ENCODE data around the gene PTEN.

PTEN gene

DNA sequence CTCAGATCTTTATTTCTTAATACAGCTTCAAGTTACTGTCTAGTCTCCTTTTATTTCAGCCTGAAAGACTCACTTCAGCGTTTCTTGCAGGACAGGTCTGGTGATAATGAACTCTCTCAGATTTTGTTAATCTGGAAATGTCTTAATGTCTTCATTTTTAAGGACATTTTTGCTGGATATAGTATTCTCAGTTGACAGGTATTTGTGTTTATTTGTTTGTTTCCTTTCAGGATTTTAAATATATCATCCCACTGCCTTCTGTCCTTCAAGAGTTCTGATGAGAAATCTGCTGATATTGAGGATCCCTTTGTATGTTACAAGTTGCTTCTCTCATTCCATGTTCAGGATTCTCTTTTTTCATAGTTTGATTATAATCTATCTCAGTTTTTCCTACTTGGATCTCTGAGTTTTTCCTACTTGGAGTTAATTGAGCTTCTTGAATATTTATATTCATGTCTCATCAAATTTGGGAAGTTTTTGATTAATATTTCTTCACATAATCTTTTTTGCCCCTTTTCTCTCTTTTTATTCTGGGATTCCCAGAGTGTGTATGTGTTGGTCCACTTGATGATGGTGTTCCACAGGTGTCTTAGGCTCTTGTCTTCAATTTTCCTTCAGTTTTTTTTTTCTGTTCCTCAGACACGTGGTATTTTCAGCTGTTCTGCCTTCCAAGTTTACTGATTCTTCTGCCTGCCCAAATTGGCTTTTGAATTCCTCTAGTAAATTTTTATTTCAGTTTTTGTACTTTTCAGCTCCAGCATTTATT, 49.9 kb downstream of the PTEN start:
- peaks cover 13% of the 10 kb centered on the region for H3K9me3 ChIP-seq (ENCODE audit: control insufficient read depth, low read length)
- H3K27ac ChIP-seq (ENCODE audit: insufficient read depth, low read length, poor library complexity, severe bottlenecking), result no peak overlapping the region
- peaks cover 7% of the 10 kb centered on the region for H3K4me1 ChIP-seq (ENCODE audit: control insufficient read depth, insufficient read depth, low read length, poor library complexity, severe bottlenecking)
- no peaks in the 10 kb centered on the region for H3K27me3 ChIP-seq (replicated peaks; ENCODE audit: control insufficient read depth, insufficient read depth, low read length, poor library complexity, severe bottlenecking)
- H3K4me3 ChIP-seq (ENCODE audit: insufficient read depth, low read depth, low read length, poor library complexity, severe bottlenecking), result no peak overlapping the region
- DNase-seq, result no peak
- peaks cover 22% of the 10 kb centered on the region for H3K36me3 ChIP-seq (ENCODE audit: control insufficient read depth, insufficient read depth, low read length)

DNA sequence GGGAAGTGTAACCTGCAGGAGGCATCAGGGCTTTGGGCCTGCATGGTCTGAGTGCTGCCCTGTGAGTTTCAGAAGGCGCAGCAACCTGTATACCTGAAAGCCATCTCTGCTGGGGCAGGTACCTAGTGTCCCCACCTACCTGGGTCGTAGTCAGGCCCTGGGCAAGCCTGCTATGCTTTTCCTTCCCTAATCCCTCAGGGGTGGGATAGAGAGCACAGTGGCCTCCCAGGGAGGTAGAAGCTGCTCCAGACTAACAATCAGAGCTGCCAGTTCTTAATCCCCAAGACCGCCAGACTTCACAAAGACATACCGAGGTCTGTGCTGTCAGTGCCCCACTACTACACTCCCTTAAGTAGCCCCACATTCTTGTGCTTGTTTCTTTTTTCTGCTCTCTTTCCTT, 52.0 kb downstream of the PTEN start:
- H3K9me3 ChIP-seq (ENCODE audit: control insufficient read depth, low read length), result peaks cover 13% of the 10 kb centered on the region

DNA sequence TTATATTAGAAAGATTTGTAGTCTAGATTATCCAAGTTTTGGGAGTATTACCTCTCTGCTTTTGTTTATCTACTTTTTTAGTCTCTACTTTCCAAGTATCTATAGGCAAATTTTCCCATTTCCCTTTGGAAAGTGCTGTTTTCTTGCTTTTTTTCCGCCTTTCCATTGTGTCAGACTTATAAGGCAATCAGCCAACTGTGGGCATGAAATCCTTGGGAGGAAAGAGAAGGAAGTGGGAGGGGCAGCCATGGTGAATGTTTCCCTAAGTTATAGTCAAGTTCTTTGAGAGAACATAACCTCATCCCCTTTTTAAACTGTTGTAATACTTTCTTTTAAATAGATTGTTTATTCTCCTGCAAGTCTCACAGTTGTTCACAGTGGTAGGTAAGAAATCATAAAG, 52.6 kb downstream of the PTEN start:
- no peak overlapping the region for H3K4me3 ChIP-seq (ENCODE audit: insufficient read depth, low read depth, low read length, poor library complexity, severe bottlenecking)
- H3K27ac ChIP-seq (ENCODE audit: insufficient read depth, low read length, poor library complexity, severe bottlenecking), result no peak overlapping the region
- H3K4me1 ChIP-seq (ENCODE audit: control insufficient read depth, insufficient read depth, low read length, poor library complexity, severe bottlenecking), result peaks cover 7% of the 10 kb centered on the region
- DNase-seq, result no peak
- peaks cover 13% of the 10 kb centered on the region for H3K9me3 ChIP-seq (ENCODE audit: control insufficient read depth, low read length)
- H3K27me3 ChIP-seq (replicated peaks; ENCODE audit: control insufficient read depth, insufficient read depth, low read length, poor library complexity, severe bottlenecking), result no peaks in the 10 kb centered on the region
- H3K36me3 ChIP-seq (ENCODE audit: control insufficient read depth, insufficient read depth, low read length), result peaks cover 18% of the 10 kb centered on the region

More for the DNA sequence above, 52.0 kb downstream of the PTEN start:
- H3K27me3 ChIP-seq (replicated peaks; ENCODE audit: control insufficient read depth, insufficient read depth, low read length, poor library complexity, severe bottlenecking), result no peaks in the 10 kb centered on the region
- peaks cover 7% of the 10 kb centered on the region for H3K4me1 ChIP-seq (ENCODE audit: control insufficient read depth, insufficient read depth, low read length, poor library complexity, severe bottlenecking)
- DNase-seq, result no peak
- no peak overlapping the region for H3K27ac ChIP-seq (ENCODE audit: insufficient read depth, low read length, poor library complexity, severe bottlenecking)
- H3K36me3 ChIP-seq (ENCODE audit: control insufficient read depth, insufficient read depth, low read length), result peaks cover 22% of the 10 kb centered on the region
- H3K4me3 ChIP-seq (ENCODE audit: insufficient read depth, low read depth, low read length, poor library complexity, severe bottlenecking), result no peak overlapping the region

DNA sequence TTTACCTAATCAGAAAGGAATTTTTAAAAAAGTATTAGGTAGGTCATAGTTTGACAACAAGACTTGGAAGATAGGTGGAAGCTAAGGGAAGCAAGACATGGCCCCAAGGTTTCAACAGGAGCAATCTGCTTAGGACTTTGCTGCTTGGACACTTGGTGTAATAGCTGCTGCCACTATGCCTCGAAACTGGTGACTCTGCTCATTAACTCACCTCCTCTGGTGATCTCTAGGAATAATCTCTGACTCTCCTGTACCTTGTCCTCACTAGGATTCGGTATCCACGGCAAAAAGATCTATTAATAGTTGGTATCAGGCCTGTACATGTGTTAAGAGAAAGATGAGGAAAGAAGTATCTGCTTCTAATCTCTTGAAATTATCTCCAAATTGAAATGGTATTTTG, 53.1 kb downstream of the PTEN start:
- no peak for DNase-seq
- H3K27me3 ChIP-seq (replicated peaks; ENCODE audit: control insufficient read depth, insufficient read depth, low read length, poor library complexity, severe bottlenecking), result no peaks in the 10 kb centered on the region
- no peak overlapping the region for H3K4me3 ChIP-seq (ENCODE audit: insufficient read depth, low read depth, low read length, poor library complexity, severe bottlenecking)
- peaks cover 7% of the 10 kb centered on the region for H3K4me1 ChIP-seq (ENCODE audit: control insufficient read depth, insufficient read depth, low read length, poor library complexity, severe bottlenecking)
- H3K27ac ChIP-seq (ENCODE audit: insufficient read depth, low read length, poor library complexity, severe bottlenecking), result no peak overlapping the region
- H3K36me3 ChIP-seq (ENCODE audit: control insufficient read depth, insufficient read depth, low read length), result peaks cover 16% of the 10 kb centered on the region
- H3K9me3 ChIP-seq (ENCODE audit: control insufficient read depth, low read length), result peaks cover 12% of the 10 kb centered on the region

DNA sequence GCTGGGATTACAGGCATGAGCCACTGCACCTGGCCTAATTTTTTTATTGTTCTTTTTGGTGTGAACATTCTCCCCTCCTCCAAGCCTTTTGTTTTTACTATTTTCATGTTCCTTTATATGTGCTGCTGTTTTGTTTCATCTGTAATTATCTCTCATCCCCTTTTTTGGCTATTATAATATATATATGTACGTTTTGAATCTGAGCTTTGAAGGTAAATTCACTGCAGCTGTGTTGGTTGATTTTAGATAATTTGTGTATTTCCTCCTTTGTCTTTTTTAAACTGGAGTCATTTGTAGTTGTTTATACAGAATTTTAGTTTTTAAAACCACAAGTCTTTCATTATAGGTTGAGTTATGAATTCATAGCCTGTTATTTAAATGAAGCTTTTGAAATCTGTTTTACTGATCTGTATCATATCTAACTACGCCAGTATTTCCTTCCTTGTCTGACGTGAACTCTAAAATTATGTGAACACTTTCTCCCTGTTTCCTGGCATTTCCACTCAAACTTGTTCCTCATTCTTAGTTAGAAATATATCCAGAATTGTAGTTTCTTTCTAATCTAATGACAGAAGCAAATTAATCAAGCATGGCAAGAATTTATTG, 54.9 kb downstream of the PTEN start:
- peaks cover 7% of the 10 kb centered on the region for H3K4me1 ChIP-seq (ENCODE audit: control insufficient read depth, insufficient read depth, low read length, poor library complexity, severe bottlenecking)
- H3K27ac ChIP-seq (ENCODE audit: insufficient read depth, low read length, poor library complexity, severe bottlenecking), result no peak overlapping the region
- no peak for DNase-seq
- H3K4me3 ChIP-seq (ENCODE audit: insufficient read depth, low read depth, low read length, poor library complexity, severe bottlenecking), result no peak overlapping the region
- peaks cover 5% of the 10 kb centered on the region for H3K36me3 ChIP-seq (ENCODE audit: control insufficient read depth, insufficient read depth, low read length)
- H3K9me3 ChIP-seq (ENCODE audit: control insufficient read depth, low read length), result peaks cover 2% of the 10 kb centered on the region
- H3K27me3 ChIP-seq (replicated peaks; ENCODE audit: control insufficient read depth, insufficient read depth, low read length, poor library complexity, severe bottlenecking), result no peaks in the 10 kb centered on the region

DNA sequence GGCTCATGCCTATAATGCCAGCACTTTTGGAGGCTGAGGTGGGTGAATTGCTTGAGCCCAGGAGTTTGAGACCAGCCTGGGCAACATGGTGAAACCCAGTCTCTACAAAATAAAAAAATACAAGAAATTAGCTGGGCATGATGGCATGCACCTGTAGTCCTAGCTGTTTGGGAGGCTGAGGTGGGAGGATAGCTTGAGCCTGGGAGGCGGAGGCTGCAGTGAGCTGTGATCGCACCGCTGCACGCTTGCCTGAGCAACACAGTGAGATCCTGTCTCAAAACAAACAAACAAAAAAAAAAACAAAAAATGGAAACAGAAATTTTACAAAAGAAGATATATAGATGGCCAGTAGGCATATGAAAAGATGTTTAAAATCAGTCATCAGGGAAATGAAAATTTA, 57.1 kb downstream of the PTEN start:
- H3K36me3 ChIP-seq (ENCODE audit: control insufficient read depth, insufficient read depth, low read length), result no peaks in the 10 kb centered on the region

DNA sequence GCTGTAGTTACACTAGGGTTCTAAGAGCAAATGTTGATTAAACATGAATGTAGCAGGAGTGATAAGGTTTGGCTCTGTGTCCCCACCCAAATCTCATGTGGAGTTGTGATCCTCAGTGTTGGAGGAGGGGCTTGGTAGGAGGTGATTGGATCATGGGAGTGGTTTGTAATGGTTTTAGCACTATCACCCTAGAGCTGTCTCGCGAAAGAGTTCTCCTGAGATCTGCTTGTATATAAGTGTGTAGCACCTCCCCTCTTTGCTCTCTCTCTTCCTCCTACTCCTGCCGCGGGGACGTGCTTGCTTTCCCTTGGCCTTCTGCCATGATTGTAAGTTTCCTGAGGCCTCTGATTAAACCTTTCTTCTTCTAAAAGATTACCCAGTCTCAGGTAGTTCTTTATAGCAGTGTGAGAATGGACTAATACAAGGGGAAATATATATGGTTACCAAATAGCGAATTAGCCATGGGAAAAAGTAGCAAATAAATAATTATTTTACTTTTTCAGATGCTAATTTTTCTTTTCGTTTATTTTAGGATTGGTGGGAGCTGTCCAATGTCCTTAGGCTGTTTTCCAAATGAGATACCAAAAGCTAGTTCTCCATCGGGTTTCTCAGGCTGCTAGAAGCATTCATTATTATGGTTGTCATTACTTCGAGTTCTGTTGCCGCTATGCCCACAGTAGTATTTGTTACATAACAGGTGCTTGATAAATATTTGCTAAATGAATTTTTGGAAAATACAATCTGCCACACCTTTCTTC, 58.7 kb downstream of the PTEN start:
- DNase-seq, result no peak
- no peak overlapping the region for H3K4me3 ChIP-seq (ENCODE audit: insufficient read depth, low read depth, low read length, poor library complexity, severe bottlenecking)
- H3K4me1 ChIP-seq (ENCODE audit: control insufficient read depth, insufficient read depth, low read length, poor library complexity, severe bottlenecking), result peaks cover 3% of the 10 kb centered on the region
- H3K9me3 ChIP-seq (ENCODE audit: control insufficient read depth, low read length), result no peaks in the 10 kb centered on the region
- no peaks in the 10 kb centered on the region for H3K27me3 ChIP-seq (replicated peaks; ENCODE audit: control insufficient read depth, insufficient read depth, low read length, poor library complexity, severe bottlenecking)
- no peaks in the 10 kb centered on the region for H3K36me3 ChIP-seq (ENCODE audit: control insufficient read depth, insufficient read depth, low read length)
- H3K27ac ChIP-seq (ENCODE audit: insufficient read depth, low read length, poor library complexity, severe bottlenecking), result no peak overlapping the region

More for the DNA sequence above, 57.1 kb downstream of the PTEN start:
- no peak for DNase-seq
- Histone ChIP-seq H3K9me3 (ENCODE audit: control insufficient read depth, low read length) (no peaks in the 10 kb centered on the region), H3K4me3 (ENCODE audit: insufficient read depth, low read depth, low read length, poor library complexity, severe bottlenecking) (no peak overlapping the region), H3K27ac (ENCODE audit: insufficient read depth, low read length, poor library complexity, severe bottlenecking) (no peak overlapping the region), H3K27me3 (replicated peaks; ENCODE audit: control insufficient read depth, insufficient read depth, low read length, poor library complexity, severe bottlenecking) (no peaks in the 10 kb centered on the region), H3K4me1 (ENCODE audit: control insufficient read depth, insufficient read depth, low read length, poor library complexity, severe bottlenecking) (peaks cover 7% of the 10 kb centered on the region)

DNA sequence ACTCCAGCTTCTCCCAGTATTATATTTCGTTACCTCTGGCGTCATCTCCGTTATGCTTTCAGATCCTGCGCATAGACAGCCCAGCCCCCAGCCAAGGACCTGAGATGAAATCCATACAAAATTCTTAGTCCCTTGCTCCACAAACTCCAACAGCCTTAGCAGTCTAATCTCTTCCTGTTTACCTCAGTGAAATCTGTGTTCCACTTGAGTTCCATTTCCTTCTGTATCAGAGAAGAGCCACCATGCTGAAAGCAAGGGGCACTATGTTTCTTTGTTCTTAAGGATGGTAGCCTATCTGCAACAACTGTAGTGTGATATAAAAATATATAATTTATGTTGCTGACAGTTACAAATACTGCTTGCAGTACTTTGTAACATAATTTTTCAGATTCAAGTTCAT, 59.8 kb downstream of the PTEN start:
- Histone ChIP-seq H3K4me1 (ENCODE audit: control insufficient read depth, insufficient read depth, low read length, poor library complexity, severe bottlenecking) (peaks cover 1% of the 10 kb centered on the region), H3K27me3 (replicated peaks; ENCODE audit: control insufficient read depth, insufficient read depth, low read length, poor library complexity, severe bottlenecking) (no peaks in the 10 kb centered on the region), H3K4me3 (ENCODE audit: insufficient read depth, low read depth, low read length, poor library complexity, severe bottlenecking) (no peak overlapping the region), H3K9me3 (ENCODE audit: control insufficient read depth, low read length) (no peaks in the 10 kb centered on the region), H3K36me3 (ENCODE audit: control insufficient read depth, insufficient read depth, low read length) (no peaks in the 10 kb centered on the region), H3K27ac (ENCODE audit: insufficient read depth, low read length, poor library complexity, severe bottlenecking) (no peak overlapping the region)
- DNase-seq, result no peak

DNA sequence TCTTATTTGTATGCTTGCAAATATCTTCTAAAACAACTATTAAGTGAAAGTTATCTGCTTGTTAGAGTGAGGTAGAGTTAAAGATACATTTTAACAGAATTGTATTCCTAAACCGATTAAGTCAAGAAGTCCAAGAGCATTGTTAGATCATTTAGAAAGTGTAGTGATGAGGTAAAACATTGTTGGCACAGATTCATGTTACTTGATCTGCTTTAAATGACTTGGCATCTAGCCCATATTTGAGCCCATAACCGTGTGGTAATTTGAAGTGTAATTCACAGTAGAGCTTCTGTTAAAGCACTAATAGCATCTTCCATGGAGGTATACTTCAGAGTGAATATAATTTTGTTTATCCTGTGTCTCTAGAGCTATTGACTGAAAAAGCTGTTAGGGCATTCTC, 62.1 kb downstream of the PTEN start:
- no peak for DNase-seq
- Histone ChIP-seq H3K4me3 (ENCODE audit: insufficient read depth, low read depth, low read length, poor library complexity, severe bottlenecking) (no peak overlapping the region), H3K27me3 (replicated peaks; ENCODE audit: control insufficient read depth, insufficient read depth, low read length, poor library complexity, severe bottlenecking) (no peaks in the 10 kb centered on the region), H3K9me3 (ENCODE audit: control insufficient read depth, low read length) (no peaks in the 10 kb centered on the region), H3K27ac (ENCODE audit: insufficient read depth, low read length, poor library complexity, severe bottlenecking) (no peak overlapping the region), H3K36me3 (ENCODE audit: control insufficient read depth, insufficient read depth, low read length) (no peaks in the 10 kb centered on the region), H3K4me1 (ENCODE audit: control insufficient read depth, insufficient read depth, low read length, poor library complexity, severe bottlenecking) (no peaks in the 10 kb centered on the region)

DNA sequence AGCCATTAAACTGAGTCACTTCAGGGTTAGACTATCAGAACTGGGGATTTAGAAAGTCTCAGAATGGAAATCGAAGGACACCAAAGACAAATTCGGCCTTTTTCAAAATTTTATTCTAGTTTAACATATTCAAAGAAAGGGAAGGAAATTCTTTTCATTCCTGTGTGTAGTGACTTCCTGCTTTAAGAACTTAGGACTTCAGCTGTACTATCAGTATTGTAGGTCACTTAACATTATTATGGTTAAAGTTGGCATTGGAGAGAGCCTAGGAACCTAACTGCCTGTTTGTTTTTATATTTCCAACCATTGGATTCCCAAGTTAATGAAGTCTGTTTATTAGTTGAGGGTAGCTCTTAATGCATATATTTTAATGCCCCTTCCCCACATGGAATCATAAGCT, 63.7 kb downstream of the PTEN start:
- no peak overlapping the region for H3K27ac ChIP-seq (ENCODE audit: insufficient read depth, low read length, poor library complexity, severe bottlenecking)
- no peak overlapping the region for H3K4me3 ChIP-seq (ENCODE audit: insufficient read depth, low read depth, low read length, poor library complexity, severe bottlenecking)
- no peaks in the 10 kb centered on the region for H3K27me3 ChIP-seq (replicated peaks; ENCODE audit: control insufficient read depth, insufficient read depth, low read length, poor library complexity, severe bottlenecking)
- H3K36me3 ChIP-seq (ENCODE audit: control insufficient read depth, insufficient read depth, low read length), result no peaks in the 10 kb centered on the region
- no peak for DNase-seq
- no peaks in the 10 kb centered on the region for H3K9me3 ChIP-seq (ENCODE audit: control insufficient read depth, low read length)
- H3K4me1 ChIP-seq (ENCODE audit: control insufficient read depth, insufficient read depth, low read length, poor library complexity, severe bottlenecking), result no peaks in the 10 kb centered on the region

All from effector memory CD4-positive, alpha-beta T cell (primary cell).